ENCODE data around the gene ANKRD37. TPM values are rescaled to one million over a fixed set of nuclear protein-coding genes. Genes with fewer than 3 reads are reported as not detected.

The ANKRD37 gene
- total and polyA plus RNA-seq, 9 of the 15 experiments (the other 6 are each of a cell fraction or from before 2014, with no cell fraction given), result 1.3 to 53.7 (median 3.6) TPM

DNA sequence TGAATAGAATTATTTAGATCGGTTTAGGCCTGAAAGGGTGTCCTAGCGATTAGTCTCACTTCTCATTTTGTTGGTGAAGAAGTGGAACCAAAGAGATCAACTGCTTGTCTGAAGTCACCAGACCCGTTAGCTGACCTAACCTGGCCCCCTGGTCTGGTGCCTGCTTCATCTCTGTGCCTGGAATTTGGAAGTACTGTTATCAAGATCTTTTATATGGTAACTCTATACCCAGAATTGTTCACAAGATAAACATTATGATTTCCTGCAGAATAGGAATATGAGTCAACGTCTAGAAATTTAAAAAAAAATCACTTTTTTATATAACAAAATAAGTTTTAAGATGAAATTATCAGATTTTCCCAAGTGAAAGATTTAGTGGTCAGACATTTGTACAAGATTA, 38.1 kb upstream of the ANKRD37 start (continued):
- TF ChIP-seq, protein P1, sequence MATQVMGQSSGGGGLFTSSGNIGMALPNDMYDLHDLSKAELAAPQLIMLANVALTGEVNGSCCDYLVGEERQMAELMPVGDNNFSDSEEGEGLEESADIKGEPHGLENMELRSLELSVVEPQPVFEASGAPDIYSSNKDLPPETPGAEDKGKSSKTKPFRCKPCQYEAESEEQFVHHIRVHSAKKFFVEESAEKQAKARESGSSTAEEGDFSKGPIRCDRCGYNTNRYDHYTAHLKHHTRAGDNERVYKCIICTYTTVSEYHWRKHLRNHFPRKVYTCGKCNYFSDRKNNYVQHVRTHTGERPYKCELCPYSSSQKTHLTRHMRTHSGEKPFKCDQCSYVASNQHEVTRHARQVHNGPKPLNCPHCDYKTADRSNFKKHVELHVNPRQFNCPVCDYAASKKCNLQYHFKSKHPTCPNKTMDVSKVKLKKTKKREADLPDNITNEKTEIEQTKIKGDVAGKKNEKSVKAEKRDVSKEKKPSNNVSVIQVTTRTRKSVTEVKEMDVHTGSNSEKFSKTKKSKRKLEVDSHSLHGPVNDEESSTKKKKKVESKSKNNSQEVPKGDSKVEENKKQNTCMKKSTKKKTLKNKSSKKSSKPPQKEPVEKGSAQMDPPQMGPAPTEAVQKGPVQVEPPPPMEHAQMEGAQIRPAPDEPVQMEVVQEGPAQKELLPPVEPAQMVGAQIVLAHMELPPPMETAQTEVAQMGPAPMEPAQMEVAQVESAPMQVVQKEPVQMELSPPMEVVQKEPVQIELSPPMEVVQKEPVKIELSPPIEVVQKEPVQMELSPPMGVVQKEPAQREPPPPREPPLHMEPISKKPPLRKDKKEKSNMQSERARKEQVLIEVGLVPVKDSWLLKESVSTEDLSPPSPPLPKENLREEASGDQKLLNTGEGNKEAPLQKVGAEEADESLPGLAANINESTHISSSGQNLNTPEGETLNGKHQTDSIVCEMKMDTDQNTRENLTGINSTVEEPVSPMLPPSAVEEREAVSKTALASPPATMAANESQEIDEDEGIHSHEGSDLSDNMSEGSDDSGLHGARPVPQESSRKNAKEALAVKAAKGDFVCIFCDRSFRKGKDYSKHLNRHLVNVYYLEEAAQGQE (IDR thresholded peaks at IDR 0.05; ENCODE audit: borderline replicate concordance), result no peak
- TF ChIP-seq, protein P1 (CRISPR knock-in tag; IDR thresholded peaks at IDR 0.05; ENCODE audit: low read depth), result no peak
- TF ChIP-seq TEAD4 (IDR thresholded peaks at IDR 0.05; ENCODE audit: low read length), result 0 out of 2 replicates have a peak, but pooled peaks have one; percentile 27
- TF ChIP-seq TEAD4 (CRISPR knock-in tag; IDR thresholded peaks at IDR 0.05; ENCODE audit: borderline replicate concordance), result no peak
- no peak for TF ChIP-seq ESRRB (CRISPR knock-in tag; IDR thresholded peaks at IDR 0.05; ENCODE audit: borderline replicate concordance)
- TF ChIP-seq NFIC (IDR thresholded peaks at IDR 0.05), result no peak
- TF ChIP-seq SRSF3 (IDR thresholded peaks at IDR 0.05; ENCODE audit: insufficient read depth, low read length), result no peak
- no peak for TF ChIP-seq THRAP3 (IDR thresholded peaks at IDR 0.05; ENCODE audit: borderline replicate concordance)
- no peak for TF ChIP-seq ZNF41 (CRISPR knock-in tag; conservative IDR thresholded peaks at IDR 0.05)
- TF ChIP-seq, protein P2, sequence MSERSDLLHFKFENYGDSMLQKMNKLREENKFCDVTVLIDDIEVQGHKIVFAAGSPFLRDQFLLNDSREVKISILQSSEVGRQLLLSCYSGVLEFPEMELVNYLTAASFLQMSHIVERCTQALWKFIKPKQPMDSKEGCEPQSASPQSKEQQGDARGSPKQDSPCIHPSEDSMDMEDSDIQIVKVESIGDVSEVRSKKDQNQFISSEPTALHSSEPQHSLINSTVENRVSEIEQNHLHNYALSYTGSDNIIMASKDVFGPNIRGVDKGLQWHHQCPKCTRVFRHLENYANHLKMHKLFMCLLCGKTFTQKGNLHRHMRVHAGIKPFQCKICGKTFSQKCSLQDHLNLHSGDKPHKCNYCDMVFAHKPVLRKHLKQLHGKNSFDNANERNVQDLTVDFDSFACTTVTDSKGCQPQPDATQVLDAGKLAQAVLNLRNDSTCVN (CRISPR knock-in tag; IDR thresholded peaks at IDR 0.05), result no peak
- TF ChIP-seq PURB (CRISPR knock-in tag; IDR thresholded peaks at IDR 0.05; ENCODE audit: low read depth), result no peak
- TF ChIP-seq FOXM1 (IDR thresholded peaks at IDR 0.05; ENCODE audit: low read depth), result no peak
- no peak for TF ChIP-seq FOXM1 (CRISPR knock-in tag; IDR thresholded peaks at IDR 0.05; ENCODE audit: low read depth)
- no peak for TF ChIP-seq ELF4 (CRISPR knock-in tag; IDR thresholded peaks at IDR 0.05)
- TF ChIP-seq HMG20B (CRISPR knock-in tag; IDR thresholded peaks at IDR 0.05), result no peak
- TF ChIP-seq BRD9 (IDR thresholded peaks at IDR 0.05; ENCODE audit: low read depth, partially characterized antibody), result no peak
- TF ChIP-seq, protein P3, sequence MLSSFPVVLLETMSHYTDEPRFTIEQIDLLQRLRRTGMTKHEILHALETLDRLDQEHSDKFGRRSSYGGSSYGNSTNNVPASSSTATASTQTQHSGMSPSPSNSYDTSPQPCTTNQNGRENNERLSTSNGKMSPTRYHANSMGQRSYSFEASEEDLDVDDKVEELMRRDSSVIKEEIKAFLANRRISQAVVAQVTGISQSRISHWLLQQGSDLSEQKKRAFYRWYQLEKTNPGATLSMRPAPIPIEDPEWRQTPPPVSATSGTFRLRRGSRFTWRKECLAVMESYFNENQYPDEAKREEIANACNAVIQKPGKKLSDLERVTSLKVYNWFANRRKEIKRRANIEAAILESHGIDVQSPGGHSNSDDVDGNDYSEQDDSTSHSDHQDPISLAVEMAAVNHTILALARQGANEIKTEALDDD (IDR thresholded peaks at IDR 0.05), result peak; percentile 91
- TF ChIP-seq SMARCB1 (IDR thresholded peaks at IDR 0.05; ENCODE audit: insufficient read length, low read depth), result no peak
- TF ChIP-seq, protein P4, sequence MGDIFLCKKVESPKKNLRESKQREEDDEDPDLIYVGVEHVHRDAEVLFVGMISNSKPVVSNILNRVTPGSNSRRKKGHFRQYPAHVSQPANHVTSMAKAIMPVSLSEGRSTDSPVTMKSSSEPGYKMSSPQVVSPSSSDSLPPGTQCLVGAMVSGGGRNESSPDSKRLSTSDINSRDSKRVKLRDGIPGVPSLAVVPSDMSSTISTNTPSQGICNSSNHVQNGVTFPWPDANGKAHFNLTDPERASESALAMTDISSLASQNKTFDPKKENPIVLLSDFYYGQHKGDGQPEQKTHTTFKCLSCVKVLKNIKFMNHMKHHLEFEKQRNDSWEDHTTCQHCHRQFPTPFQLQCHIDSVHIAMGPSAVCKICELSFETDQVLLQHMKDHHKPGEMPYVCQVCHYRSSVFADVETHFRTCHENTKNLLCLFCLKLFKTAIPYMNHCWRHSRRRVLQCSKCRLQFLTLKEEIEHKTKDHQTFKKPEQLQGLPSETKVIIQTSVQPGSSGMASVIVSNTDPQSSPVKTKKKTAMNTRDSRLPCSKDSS (IDR thresholded peaks at IDR 0.05; ENCODE audit: low read depth, partially characterized antibody), result no peak

Measured in K562 (cell line).